Bronchial epithelial cell (primary cell): Measurements from ENCODE around the gene CCDC159. TPM values are rescaled to one million over a fixed set of nuclear protein-coding genes. Genes with fewer than 3 reads are reported as not detected.

ENCODE experiments used
- DNase-seq: peaks from one replicate; pipeline ENCODE4 v3.0.0-alpha.2; 2010; ENCODE audit warnings: low read depth
- FAIRE-seq: peaks from 2 replicates; lab custom pipeline; 2011; peaks lifted over from hg19 to GRCh38; lab: Jason Lieb, UNC
- H3K27me3 ChIP-seq: 2 replicates; pipeline ENCODE4 v1.5.1; 2011; ENCODE audit warnings: low read length; ENCODE audit not compliant: control insufficient read depth, insufficient read depth
- H3K36me3 ChIP-seq: 2 replicates; pipeline ENCODE4 v1.5.1; 2011; ENCODE audit warnings: low read length; ENCODE audit not compliant: control insufficient read depth, insufficient read depth
- H3K4me3 ChIP-seq: 2 replicates; pipeline ENCODE4 v1.5.1; 2011; ENCODE audit warnings: mild to moderate bottlenecking, low read depth, low read length, control low read depth
- CTCF ChIP-seq: IDR thresholded peaks from 2 replicates; pipeline ENCODE4 v1.5.1; 2011; ENCODE audit warnings: mild to moderate bottlenecking, moderate library complexity, low read length, control low read depth, inconsistent platforms; ENCODE audit not compliant: insufficient read depth, severe bottlenecking
- total RNA-seq: library from RNA; depleted of rRNA; stranded (reverse); fragments of >200 nt; gene quantifications from 2 replicates; pipeline ENCODE4 v1.2.1, GENCODE V29; 2014

CCDC159 gene
- total RNA-seq, 1 donor from 2014 or later = 7.9 TPM

- H3K36me3 ChIP-seq = no peaks in the 10 kb centered on the region
- FAIRE-seq = no peak
- no peak for DNase-seq
- H3K4me3 ChIP-seq = no peak overlapping the region
- no peak for TF ChIP-seq CTCF
- no peaks in the 10 kb centered on the region for H3K27me3 ChIP-seq
These were observed 44.8 kb downstream of the CCDC159 start for GRCh38 chr19:11390933-11391680.

- no peak for TF ChIP-seq CTCF
- H3K27me3 ChIP-seq = no peaks in the 10 kb centered on the region
- DNase-seq (no peak), FAIRE-seq (no peak)
- H3K36me3 ChIP-seq = no peaks in the 10 kb centered on the region
- no peak overlapping the region for H3K4me3 ChIP-seq
These were observed 50.8 kb downstream of the CCDC159 start for GRCh38 chr19:11397089-11397610.

DNA sequence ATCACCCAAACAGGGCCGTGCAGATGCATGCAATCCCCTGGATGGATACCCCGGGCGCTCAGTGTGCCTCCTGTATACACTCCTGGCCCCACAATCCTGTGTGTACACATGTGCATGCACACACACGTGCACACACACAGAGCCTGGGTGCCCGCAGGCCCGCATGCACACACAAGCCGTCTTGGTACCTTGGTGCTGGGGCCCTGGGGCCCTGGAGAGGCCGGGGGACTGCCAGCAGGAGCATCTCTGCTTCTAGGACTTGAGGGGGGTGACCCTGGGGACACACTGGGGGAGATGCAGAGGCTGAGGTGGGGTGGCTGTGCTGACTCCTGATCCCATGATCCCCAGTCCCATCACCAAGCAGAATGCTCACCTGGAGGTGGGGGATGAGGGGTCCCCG, 53.3 kb downstream of the CCDC159 start:
- no peak for TF ChIP-seq CTCF
- Histone ChIP-seq H3K4me3 (no peak overlapping the region), H3K36me3 (no peaks in the 10 kb centered on the region), H3K27me3 (no peaks in the 10 kb centered on the region)
- FAIRE-seq (no peak), DNase-seq (no peak)

DNA sequence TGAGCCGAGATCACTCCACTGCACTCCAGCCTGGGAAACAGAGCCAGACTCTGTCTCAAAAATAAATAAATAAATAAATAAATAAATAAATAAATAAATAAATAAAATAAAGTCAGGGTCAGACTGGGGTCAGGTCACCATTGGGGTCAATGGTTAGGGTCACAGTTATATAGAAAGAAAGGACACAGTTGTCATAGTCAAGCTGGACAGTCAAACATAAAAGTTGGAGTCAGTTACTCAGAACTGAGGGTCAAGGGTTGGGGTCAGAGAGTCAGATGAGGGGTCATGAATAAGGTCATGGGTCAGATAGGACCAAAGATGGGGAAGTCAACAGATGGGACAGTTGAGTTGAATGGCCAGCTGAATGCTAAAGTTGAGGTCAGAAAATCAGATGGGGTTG, 54.5 kb downstream of the CCDC159 start:
- Histone ChIP-seq H3K27me3 (no peaks in the 10 kb centered on the region), H3K36me3 (no peaks in the 10 kb centered on the region), H3K4me3 (no peak overlapping the region)
- DNase-seq (no peak), FAIRE-seq (no peak)
- no peak for TF ChIP-seq CTCF

GRCh38 chr19:11401808-11402543, 55.7 kb downstream of the CCDC159 start:
- Histone ChIP-seq H3K4me3 (no peak overlapping the region), H3K27me3 (no peaks in the 10 kb centered on the region), H3K36me3 (no peaks in the 10 kb centered on the region)
- no peak for DNase-seq
- no peak for TF ChIP-seq CTCF
- FAIRE-seq = no peak

Other genes with a start within 250 kb of the CCDC159 start
- 1.6 and 1.7 TPM in 2 replicates for gene SPC24, start 190.7 kb upstream of the CCDC159 start, total RNA-seq
- 10.2 and 10.8 TPM in 2 replicates for gene KANK2, start 149.0 kb upstream of the CCDC159 start, total RNA-seq
- not detected in 2 replicates for gene ANGPTL8, start 106.9 kb upstream of the CCDC159 start, total RNA-seq
- 10.5 and 21.4 TPM in 2 replicates for gene DOCK6, start 84.0 kb upstream of the CCDC159 start, total RNA-seq
- gene TSPAN16, start 50.4 kb upstream of the CCDC159 start, total RNA-seq = not detected in 2 replicates
- gene RAB3D, start 6.9 kb upstream of the CCDC159 start, total RNA-seq = 37.4 and 88.3 TPM in 2 replicates
- gene TMEM205, start 251 bp upstream of the CCDC159 start, total RNA-seq = 70.6 and 116 TPM in 2 replicates
- gene PLPPR2, start 8.9 kb downstream of the CCDC159 start, total RNA-seq = 1.8 and 6.0 TPM in 2 replicates
- gene SWSAP1, start 28.1 kb downstream of the CCDC159 start, total RNA-seq = 0.53 and 0.90 TPM in 2 replicates
- gene EPOR, start 37.8 kb downstream of the CCDC159 start, total RNA-seq = 0.26 and 1.0 TPM in 2 replicates
- gene RGL3, start 72.8 kb downstream of the CCDC159 start, total RNA-seq = 0.26 TPM in 2 replicates
- gene ODAD3, start 88.6 kb downstream of the CCDC159 start, total RNA-seq = not detected in 2 replicates
- 67.9 and 75.8 TPM in 2 replicates for gene PRKCSH, start 89.1 kb downstream of the CCDC159 start, total RNA-seq
- not detected in 2 replicates for gene ELAVL3, start 134.5 kb downstream of the CCDC159 start, total RNA-seq
- gene ZNF653, start 159.3 kb downstream of the CCDC159 start, total RNA-seq = 5.3 and 8.3 TPM in 2 replicates
- gene ECSIT, start 182.6 kb downstream of the CCDC159 start, total RNA-seq = 27.7 and 57.4 TPM in 2 replicates
- gene CNN1, start 192.3 kb downstream of the CCDC159 start, total RNA-seq = not detected in 2 replicates
- gene ELOF1, start 212.7 kb downstream of the CCDC159 start, total RNA-seq = 20.3 and 30.7 TPM in 2 replicates
- gene ACP5, start 231.1 kb downstream of the CCDC159 start, total RNA-seq = 24.5 and 26.2 TPM in 2 replicates